ENCODE results near the gene SNAPC3. TPM values are rescaled to one million over a fixed set of nuclear protein-coding genes. Genes with fewer than 3 reads are reported as not detected.
A peak's percentile ranks its signal among the peaks of the same experiment; 100 is the strongest.

Gene SNAPC3
- total and polyA plus RNA-seq, 8 donors, result 7.0 to 16.0 (median 8.8) TPM

DNA sequence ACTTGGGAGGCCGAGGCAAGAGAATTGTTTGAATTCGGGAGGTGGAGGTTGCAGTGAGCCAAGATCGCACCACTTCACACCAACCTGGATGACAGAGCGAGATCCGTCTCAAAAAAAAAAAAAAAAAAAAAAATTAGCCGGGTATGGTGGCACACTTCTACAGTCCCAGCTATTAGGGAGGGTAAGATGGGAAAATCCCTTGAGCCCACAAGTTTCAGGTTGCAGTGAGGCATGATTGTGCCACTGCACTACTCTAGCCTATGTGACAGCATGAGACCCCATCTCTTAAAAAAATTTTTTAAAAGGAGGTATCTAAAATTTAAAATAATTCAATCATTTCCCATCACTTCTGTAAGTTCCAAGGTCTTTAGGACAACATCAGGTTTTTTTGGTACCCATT is 62.1 kb downstream of the SNAPC3 start:
- intact Hi-C loops (cut with DNase I), result no loop called here
- FAIRE-seq (no peak), DNase-seq (no peak), ATAC-seq (no peak)
- Histone ChIP-seq H3K4me1 (no peaks in the 10 kb centered on the region), H3K9me3 (no peaks in the 10 kb centered on the region), H3K27ac (no peak overlapping the region), H3K36me3 (peaks cover 0 to 5% (median 0%) of the 10 kb centered on the region in 3 donors), H3K4me3 (no peak overlapping the region), H3K27me3 (no peaks in the 10 kb centered on the region)
- TF ChIP-seq, protein P1, sequence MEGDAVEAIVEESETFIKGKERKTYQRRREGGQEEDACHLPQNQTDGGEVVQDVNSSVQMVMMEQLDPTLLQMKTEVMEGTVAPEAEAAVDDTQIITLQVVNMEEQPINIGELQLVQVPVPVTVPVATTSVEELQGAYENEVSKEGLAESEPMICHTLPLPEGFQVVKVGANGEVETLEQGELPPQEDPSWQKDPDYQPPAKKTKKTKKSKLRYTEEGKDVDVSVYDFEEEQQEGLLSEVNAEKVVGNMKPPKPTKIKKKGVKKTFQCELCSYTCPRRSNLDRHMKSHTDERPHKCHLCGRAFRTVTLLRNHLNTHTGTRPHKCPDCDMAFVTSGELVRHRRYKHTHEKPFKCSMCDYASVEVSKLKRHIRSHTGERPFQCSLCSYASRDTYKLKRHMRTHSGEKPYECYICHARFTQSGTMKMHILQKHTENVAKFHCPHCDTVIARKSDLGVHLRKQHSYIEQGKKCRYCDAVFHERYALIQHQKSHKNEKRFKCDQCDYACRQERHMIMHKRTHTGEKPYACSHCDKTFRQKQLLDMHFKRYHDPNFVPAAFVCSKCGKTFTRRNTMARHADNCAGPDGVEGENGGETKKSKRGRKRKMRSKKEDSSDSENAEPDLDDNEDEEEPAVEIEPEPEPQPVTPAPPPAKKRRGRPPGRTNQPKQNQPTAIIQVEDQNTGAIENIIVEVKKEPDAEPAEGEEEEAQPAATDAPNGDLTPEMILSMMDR (IDR thresholded peaks at IDR 0.05), result no peak
- 94 to 98% methylated on average over 6 of the region's 6 CpGs for WGBS, 2 donors

DNA sequence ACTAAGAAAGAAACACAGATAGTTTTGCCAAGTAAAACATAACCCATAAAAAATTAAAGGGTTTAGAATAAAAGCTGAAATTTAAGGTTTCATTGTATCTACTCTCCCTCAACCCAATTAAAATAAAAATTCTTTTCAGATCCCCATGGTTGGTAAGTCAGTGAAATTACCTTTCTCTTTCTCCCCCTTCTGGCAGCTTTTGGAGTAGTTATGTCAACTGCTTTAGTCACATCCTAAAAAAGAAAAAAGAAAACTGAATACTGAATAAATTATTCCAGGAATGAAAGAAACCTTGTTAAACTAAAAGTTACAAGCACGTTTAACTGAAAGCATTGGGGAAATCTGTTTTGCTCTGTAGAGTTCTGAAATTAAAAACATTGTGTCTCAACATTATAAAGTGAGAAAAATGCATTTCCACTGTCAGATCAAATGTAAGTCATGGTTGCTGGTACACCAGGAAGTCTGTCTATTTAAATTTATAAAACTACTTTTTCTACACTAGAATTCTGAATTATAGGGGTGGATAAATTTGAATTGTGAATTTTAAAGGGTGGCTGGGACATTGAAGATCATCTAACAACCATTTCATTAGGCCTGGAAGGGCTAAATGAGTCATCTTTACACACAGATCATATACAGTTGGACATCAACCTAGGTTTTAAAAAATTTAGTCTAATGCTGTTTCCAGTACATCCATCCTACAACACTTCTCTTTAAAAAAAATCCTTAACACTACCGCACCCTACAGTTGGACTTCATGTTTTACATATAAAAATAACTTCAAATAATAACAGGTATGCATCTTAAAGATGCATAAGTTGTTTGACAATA is 63.4 kb downstream of the SNAPC3 start:
- H3K4me1 ChIP-seq, result no peaks in the 10 kb centered on the region
- 56 to 67% methylated on average over 2 of the region's 2 CpGs for WGBS, 2 donors
- H3K27me3 ChIP-seq, result no peaks in the 10 kb centered on the region
- ATAC-seq (no peak), FAIRE-seq (peak; percentile 74), DNase-seq (no peak)
- no peak overlapping the region for H3K27ac ChIP-seq
- no peak overlapping the region for H3K4me3 ChIP-seq
- H3K36me3 ChIP-seq, result peaks cover 0 to 5% (median 0%) of the 10 kb centered on the region in 3 donors
- TF ChIP-seq, protein P1 (IDR thresholded peaks at IDR 0.05), result no peak
- intact Hi-C loops (cut with DNase I), result no loop called here
- no peaks in the 10 kb centered on the region for H3K9me3 ChIP-seq

DNA sequence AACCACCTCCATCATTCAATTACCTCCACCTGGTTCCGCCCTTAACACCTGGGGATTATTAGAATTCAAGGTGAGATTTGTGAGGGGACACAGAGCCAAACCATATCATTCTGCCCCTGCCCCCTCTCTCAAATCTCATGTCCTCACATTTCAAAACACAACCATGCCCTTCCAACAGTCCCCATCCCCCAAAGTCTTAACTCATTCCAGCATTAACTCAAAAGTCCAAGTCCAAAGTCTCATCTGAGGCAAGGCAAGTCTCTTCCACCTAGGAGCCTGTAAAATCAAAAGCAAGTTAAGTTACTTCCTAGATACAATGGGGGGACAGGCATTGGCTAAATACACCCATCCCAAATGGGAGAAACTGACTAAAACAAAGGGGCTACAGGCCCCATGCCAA is 69.3 kb downstream of the SNAPC3 start:
- DNase-seq, result no peak
- no peak overlapping the region for H3K27ac ChIP-seq
- ATAC-seq, result no peak
- TF ChIP-seq, protein P1 (IDR thresholded peaks at IDR 0.05), result no peak
- no peaks in the 10 kb centered on the region for H3K27me3 ChIP-seq
- FAIRE-seq, result no peak
- intact Hi-C loops (cut with DNase I), result no loop called here
- no peaks in the 10 kb centered on the region for H3K9me3 ChIP-seq
- no peaks in the 10 kb centered on the region for H3K4me1 ChIP-seq
- H3K4me3 ChIP-seq, result no peak overlapping the region
- H3K36me3 ChIP-seq, result peaks cover 0 to 5% (median 0%) of the 10 kb centered on the region in 3 donors
- WGBS, 2 donors, result 95 to 100% methylated on average over 1 of the region's 1 CpG

DNA sequence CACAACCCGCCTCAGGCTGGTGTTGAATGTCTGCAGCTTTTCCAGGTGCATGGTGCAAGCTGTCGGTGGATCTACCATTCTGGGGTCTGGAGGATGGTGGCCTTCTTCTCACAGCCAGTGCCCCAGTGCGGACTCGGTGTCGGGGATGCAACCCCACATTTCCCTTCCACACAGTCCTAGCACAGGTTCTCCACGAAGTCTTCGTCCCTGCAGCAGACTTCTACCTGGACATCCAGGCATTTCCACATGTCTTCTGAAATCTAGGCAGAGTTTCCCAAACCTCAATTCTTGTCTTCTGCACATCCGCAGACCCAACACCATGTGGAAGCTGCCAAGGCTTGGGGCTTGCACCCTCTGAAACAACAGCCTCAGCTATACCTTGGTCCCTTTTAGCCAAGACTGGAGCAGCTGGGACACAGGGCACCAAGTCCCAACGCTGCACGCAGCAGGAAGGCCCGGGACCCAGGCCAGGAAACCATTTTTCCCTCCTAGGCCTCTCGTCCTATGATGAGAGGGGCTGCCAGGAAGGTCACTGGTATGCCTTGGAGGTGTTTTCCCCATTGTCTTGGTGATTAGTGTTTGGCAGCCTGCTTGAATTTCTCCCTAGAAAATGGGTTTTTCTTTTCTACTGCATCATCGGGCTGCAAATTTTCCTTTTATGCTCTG is 69.9 kb downstream of the SNAPC3 start:
- H3K27me3 ChIP-seq, result no peaks in the 10 kb centered on the region
- DNase-seq (no peak), ATAC-seq (no peak), FAIRE-seq (no peak)
- H3K4me3 ChIP-seq, result no peak overlapping the region
- H3K27ac ChIP-seq, result no peak overlapping the region
- H3K9me3 ChIP-seq, result no peaks in the 10 kb centered on the region
- TF ChIP-seq, protein P1 (IDR thresholded peaks at IDR 0.05), result no peak
- intact Hi-C loops (cut with DNase I), result no loop called here
- 96 to 97% methylated on average over 13 of the region's 13 CpGs for WGBS, 2 donors
- peaks cover 0 to 5% (median 0%) of the 10 kb centered on the region in 3 donors for H3K36me3 ChIP-seq
- H3K4me1 ChIP-seq, result no peaks in the 10 kb centered on the region
